ENCODE results near the gene BCL11B.

DNA sequence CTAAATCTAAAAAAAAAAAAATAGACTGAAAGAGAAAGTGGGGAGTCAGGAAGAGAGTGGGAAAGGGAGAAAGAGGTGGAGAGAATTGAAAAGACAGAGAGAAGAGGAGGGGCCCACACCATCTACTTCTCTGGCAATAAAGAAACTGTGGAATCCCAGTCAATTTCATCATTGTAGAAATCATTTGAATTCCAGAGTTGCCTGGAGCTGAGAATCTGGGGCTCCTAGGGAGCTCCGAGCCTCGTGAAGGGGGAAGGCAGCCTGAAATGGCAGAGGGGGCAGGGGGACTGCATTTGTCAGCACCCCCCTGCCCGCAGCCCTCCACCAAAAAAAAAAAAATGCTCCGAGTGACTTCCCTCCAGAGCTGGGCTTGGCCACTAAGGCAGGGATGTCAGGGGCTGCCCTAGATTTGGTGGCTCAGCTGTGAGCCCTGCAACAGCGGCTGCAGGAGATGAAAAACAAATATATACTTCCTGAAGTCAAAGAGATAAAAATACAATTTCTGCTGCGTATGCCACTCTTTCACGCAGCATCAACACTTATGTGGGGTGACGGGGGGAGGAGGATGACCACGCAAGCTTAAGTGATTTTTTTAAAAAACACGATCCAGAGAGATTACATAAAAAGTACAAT, 80.5 kb downstream of the BCL11B start:
- TF ChIP-seq CTCF (IDR thresholded peaks at IDR 0.05) (no peak), EP300 (IDR thresholded peaks at IDR 0.05) (no peak), POLR2A (IDR thresholded peaks at IDR 0.05) (no peak)

Data from tibial nerve (tissue), 4 donors.